PC-3 (cell line): ENCODE measurements around the gene LRP2. TPM values are rescaled to one million over a fixed set of nuclear protein-coding genes. Genes with fewer than 3 reads are reported as not detected.

ENCODE experiments used
- ATAC-seq: fragments of 200-7000 bp; cut with Tn5 transposase; 2 replicates; pipeline ENCODE4 v1.9.1; 2020; ENCODE audit warnings: mild to moderate bottlenecking, moderate library complexity
- BruUV-seq: library from RNA; stranded (reverse); fragments of 400-500 nt; replicated peaks from 2 replicates; lab custom pipeline; 2021; lab: Mats Ljungman, UMichigan
- CTCF ChIA-PET: fragments of 300-600 bp; sonication (Branson Sonifier 250); formaldehyde crosslinking; loops from one replicate; lab custom pipeline; 2022; ENCODE audit warnings: antibody characterized with exemption; lab: Charles Lee
- POLR2A ChIA-PET: fragments of 300-600 bp; sonication (Branson Sonifier 250); formaldehyde crosslinking; loops from one replicate; lab custom pipeline; 2022; ENCODE audit warnings: antibody characterized with exemption; ENCODE audit not compliant: unreplicated experiment; lab: Charles Lee
- DNase-seq: peaks from one replicate; pipeline ENCODE4 v3.0.0-alpha.2; 2015
- H2AFZ ChIP-seq: fragments of 300-600 bp; sonication (generic); 2 replicates; pipeline ENCODE4 v1.6.0; 2016; ENCODE audit warnings: antibody characterized with exemption, low read length
- H3F3A ChIP-seq: fragments of 300-600 bp; sonication (generic); one replicate; pipeline ENCODE4 v1.6.0; 2017; ENCODE audit warnings: antibody characterized with exemption, low read length, control low read depth, mild to moderate bottlenecking; ENCODE audit not compliant: unreplicated experiment
- H3K27ac ChIP-seq: fragments of 300-600 bp; sonication (generic); 2 replicates; pipeline ENCODE4 v1.5.1; 2016; ENCODE audit warnings: mild to moderate bottlenecking, low read length
- H3K27me3 ChIP-seq: fragments of 300-600 bp; sonication (generic); 2 replicates; pipeline ENCODE4 v1.6.1; 2016; ENCODE audit warnings: low read length, mixed read lengths
- H3K36me3 ChIP-seq: fragments of 300-600 bp; sonication (generic); 2 replicates; pipeline ENCODE4 v1.6.1; 2016; ENCODE audit warnings: low read depth, mixed run types, low read length, mixed read lengths
- H3K4me1 ChIP-seq: fragments of 300-600 bp; sonication (generic); 2 replicates; pipeline ENCODE4 v1.5.1; 2016; ENCODE audit warnings: low read length; ENCODE audit not compliant: insufficient read depth
- H3K4me2 ChIP-seq: fragments of 300-600 bp; sonication (generic); 2 replicates; pipeline ENCODE4 v1.6.0; 2016; ENCODE audit warnings: low read length
- H3K4me3 ChIP-seq: fragments of 300-600 bp; sonication (generic); 2 replicates; pipeline ENCODE4 v1.5.1; 2016; ENCODE audit warnings: mild to moderate bottlenecking, low read length, mixed read lengths
- H3K79me2 ChIP-seq: fragments of 300-600 bp; sonication (generic); 2 replicates; pipeline ENCODE4 v1.6.1; 2017; ENCODE audit warnings: low read length, mixed read lengths
- H3K9ac ChIP-seq: fragments of 300-600 bp; sonication (generic); 2 replicates; pipeline ENCODE4 v1.6.0; 2016; ENCODE audit warnings: mild to moderate bottlenecking, low read length
- H3K9me2 ChIP-seq: fragments of 300-600 bp; sonication (generic); replicated peaks from 2 replicates; pipeline ENCODE4 v1.6.1; 2016; ENCODE audit warnings: mixed run types, low read length, mixed read lengths
- H3K9me3 ChIP-seq: fragments of 300-600 bp; sonication (generic); 2 replicates; pipeline ENCODE4 v1.6.1; 2016; ENCODE audit warnings: low read length, mixed read lengths
- H4K20me1 ChIP-seq: fragments of 300-600 bp; sonication (generic); 2 replicates; pipeline ENCODE4 v1.6.1; 2016; ENCODE audit warnings: low read length, mixed read lengths
- CTCF ChIP-seq: fragments of 300-600 bp; sonication (generic); conservative IDR thresholded peaks from 2 replicates; pipeline ENCODE4 v1.5.1; 2017; ENCODE audit warnings: antibody characterized with exemption, low read depth, mild to moderate bottlenecking, low read length
- EZH2 ChIP-seq: fragments of 300-600 bp; sonication (generic); IDR thresholded peaks from one replicate; pipeline ENCODE4 v1.6.1; 2017; ENCODE audit warnings: antibody characterized with exemption, mild to moderate bottlenecking, low read length; ENCODE audit not compliant: unreplicated experiment
- EZH2phosphoT487 ChIP-seq: fragments of 300-600 bp; sonication (generic); IDR thresholded peaks from 2 replicates; pipeline ENCODE4 v1.6.1; 2018; ENCODE audit warnings: mild to moderate bottlenecking, antibody characterized with exemption, low read length, borderline replicate concordance
- intact Hi-C: fragments of 100-400 bp; cut with micrococcal nuclease; formaldehyde crosslinking; loops from 2 replicates; pipeline ENCODE4 v1.9.0; 2023
- total RNA-seq: library from RNA; depleted of rRNA; stranded (reverse); fragments of >200 nt; gene quantifications from 2 replicates; pipeline ENCODE4 v1.2.3, GENCODE V29; 2014

Gene LRP2
- total RNA-seq, 1 experiment from 2014 or later, result not detected

GRCh38 chr2:169119851-169120250 is 242.5 kb downstream of the LRP2 start:
- no peaks in the 10 kb centered on the region for H3K36me3 ChIP-seq
- H2AFZ ChIP-seq, result no peak overlapping the region
- POLR2A ChIA-PET, result no interaction called here
- no peaks in the 10 kb centered on the region for H3F3A ChIP-seq
- DNase-seq, result no peak
- no peaks in the 10 kb centered on the region for H3K27me3 ChIP-seq
- H3K4me2 ChIP-seq, result no peak overlapping the region
- CTCF ChIA-PET, result no interaction called here
- H3K4me1 ChIP-seq, result no peaks in the 10 kb centered on the region
- H3K9me2 ChIP-seq, result no peaks in the 10 kb centered on the region
- TF ChIP-seq EZH2phosphoT487 (no peak), EZH2 (no peak), CTCF (no peak)
- H3K4me3 ChIP-seq, result no peak overlapping the region
- no peaks in the 10 kb centered on the region for H4K20me1 ChIP-seq
- no peak overlapping the region for H3K27ac ChIP-seq
- H3K79me2 ChIP-seq, result no peaks in the 10 kb centered on the region
- H3K9me3 ChIP-seq, result no peaks in the 10 kb centered on the region
- no TSS peak for BruUV-seq
- intact Hi-C loops, result no loop called here
- ATAC-seq, result no peak
- H3K9ac ChIP-seq, result no peak overlapping the region

- no peaks in the 10 kb centered on the region for H3K9me3 ChIP-seq
These were observed 243.1 kb downstream of the LRP2 start for GRCh38 chr2:169119123-169119760.

More at GRCh38 chr2:169119123-169119760, 243.1 kb downstream of the LRP2 start:
- intact Hi-C loops, result no loop called here
- Histone ChIP-seq H3F3A (no peaks in the 10 kb centered on the region), H3K27me3 (no peaks in the 10 kb centered on the region), H3K4me2 (no peak overlapping the region), H3K9me2 (no peaks in the 10 kb centered on the region), H3K9ac (no peak overlapping the region), H3K36me3 (no peaks in the 10 kb centered on the region), H3K4me1 (no peaks in the 10 kb centered on the region), H2AFZ (no peak overlapping the region), H3K79me2 (no peaks in the 10 kb centered on the region), H3K4me3 (no peak overlapping the region), H3K27ac (no peak overlapping the region), H4K20me1 (no peaks in the 10 kb centered on the region)
- ATAC-seq (no peak), DNase-seq (peak; percentile 32)
- BruUV-seq, result no TSS peak
- TF ChIP-seq EZH2 (no peak), CTCF (no peak), EZH2phosphoT487 (no peak)
- ChIA-PET POLR2A (no interaction called here), CTCF (no interaction called here)
